Fibroblast of pulmonary artery (primary cell): Measurements from ENCODE around the gene PPTC7.

Experiments used
- DNase-seq: peaks from one replicate; pipeline ENCODE4 v3.0.0-alpha.2; 2010; ENCODE audit warnings: low read depth
- H3K4me3 ChIP-seq: replicated peaks from 2 replicates; pipeline ENCODE4 v1.5.1; 2011; ENCODE audit warnings: low read depth, mild to moderate bottlenecking, control low read depth, low read length, moderate library complexity
- CTCF ChIP-seq: IDR thresholded peaks from 2 replicates; pipeline ENCODE4 v1.5.1; 2011; ENCODE audit warnings: mild to moderate bottlenecking, control low read depth, low read length, inconsistent platforms; ENCODE audit errors: missing control alignments

PPTC7 gene

DNA sequence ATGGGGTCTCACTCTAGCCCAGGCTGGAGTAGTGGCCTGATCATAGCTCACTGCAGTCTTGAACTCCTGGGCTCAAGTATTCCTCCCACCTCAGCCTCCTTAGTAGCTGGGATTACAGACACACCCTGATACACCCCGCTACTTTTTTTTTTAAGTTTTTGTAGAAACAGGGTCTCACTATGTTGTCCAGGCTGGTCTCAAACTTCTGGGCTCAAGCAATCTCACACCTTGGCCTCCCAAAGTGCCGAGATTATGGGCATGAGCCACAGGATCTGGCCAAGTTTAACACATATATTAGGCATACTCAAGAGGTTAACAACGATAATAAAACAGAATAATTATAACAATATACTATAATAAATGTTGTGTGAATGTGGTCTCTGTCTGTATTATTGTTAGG, 25.8 kb downstream of the PPTC7 start:
- DNase-seq = no peak
- H3K4me3 ChIP-seq = no peak overlapping the region
- no peak for TF ChIP-seq CTCF

DNA sequence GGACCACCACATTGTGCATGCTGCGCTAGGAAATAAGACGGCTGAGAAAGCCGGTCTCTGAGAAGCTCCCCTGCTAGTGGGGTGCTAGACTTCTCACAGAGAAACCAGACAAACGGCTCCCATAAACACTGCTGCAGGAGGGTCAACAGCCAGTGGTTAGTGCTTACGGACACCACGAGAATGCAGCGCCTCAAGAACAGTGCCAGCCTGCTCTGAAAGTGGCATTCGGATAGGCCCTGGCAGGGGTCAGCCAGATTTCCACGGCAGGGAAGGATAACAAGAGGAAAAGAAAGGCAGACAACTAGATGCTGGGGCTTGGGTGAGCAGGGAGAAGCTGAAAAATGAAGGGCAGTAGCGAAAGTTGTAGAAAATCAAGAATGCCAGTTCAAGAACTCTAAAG, 26.4 kb downstream of the PPTC7 start:
- no peak overlapping the region for H3K4me3 ChIP-seq
- no peak for DNase-seq
- no peak for TF ChIP-seq CTCF

DNA sequence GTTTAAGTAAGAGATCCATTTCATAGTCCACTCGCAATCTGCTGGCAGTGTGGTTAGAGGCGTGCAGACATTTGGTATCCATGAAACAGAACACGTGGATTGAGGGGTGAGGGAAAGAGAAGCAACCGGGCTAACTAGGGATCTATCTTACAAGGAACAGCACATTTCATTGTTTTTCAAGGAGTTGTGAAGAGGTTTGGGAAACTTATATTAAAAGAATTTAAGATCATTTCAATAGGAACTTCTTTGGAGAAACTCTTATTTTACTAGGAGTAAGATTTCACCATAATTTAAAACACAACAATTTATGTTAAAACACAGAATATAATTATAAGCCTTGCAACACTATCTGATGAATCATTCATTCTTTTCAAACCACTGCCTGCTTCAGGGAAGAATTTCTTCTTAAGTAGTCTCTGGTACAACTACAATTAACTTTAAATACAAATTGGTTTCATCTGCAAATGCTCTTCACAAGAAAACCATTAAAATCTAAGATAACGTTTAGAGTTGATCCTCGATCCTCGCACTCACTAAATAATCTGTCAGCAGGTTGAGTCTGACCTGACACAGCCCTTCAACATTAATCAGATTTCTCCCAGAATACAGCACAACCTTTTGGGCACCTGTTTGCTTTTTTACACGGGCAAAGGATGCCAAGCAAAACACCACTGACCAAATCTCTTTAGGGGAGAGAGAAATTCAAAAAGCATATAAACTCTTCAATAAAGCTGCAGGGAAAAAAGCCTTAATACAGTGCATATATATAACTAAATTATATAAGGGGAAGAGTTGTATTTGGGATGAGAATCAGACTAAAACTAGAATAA, 27.3 kb downstream of the PPTC7 start:
- DNase-seq = peak; percentile 54
- H3K4me3 ChIP-seq = no peak overlapping the region
- TF ChIP-seq CTCF = no peak

DNA sequence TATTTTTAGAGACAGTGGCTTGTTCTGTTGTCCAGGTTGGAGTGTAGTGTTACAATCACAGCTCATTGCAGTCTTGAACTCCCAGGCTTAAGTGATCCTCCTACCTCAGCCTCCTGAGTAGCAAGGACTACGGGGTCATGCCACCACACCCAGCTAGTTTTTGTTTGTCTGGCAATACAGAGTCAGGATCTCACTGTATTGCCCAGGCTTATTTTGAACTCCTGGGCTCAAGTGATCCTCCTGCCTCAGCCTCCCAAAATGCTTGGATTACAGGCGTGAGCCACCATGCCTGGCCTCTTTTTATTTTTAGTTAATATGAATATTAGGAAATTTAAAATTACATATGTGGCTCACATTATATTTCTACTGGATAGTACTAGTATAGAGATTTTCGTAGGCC, 28.9 kb downstream of the PPTC7 start:
- no peak for DNase-seq
- no peak for TF ChIP-seq CTCF
- H3K4me3 ChIP-seq = no peak overlapping the region

GRCh38 chr12:110550981-110551380, 32.1 kb downstream of the PPTC7 start:
- DNase-seq = no peak
- no peak for TF ChIP-seq CTCF
- H3K4me3 ChIP-seq = no peak overlapping the region

DNA sequence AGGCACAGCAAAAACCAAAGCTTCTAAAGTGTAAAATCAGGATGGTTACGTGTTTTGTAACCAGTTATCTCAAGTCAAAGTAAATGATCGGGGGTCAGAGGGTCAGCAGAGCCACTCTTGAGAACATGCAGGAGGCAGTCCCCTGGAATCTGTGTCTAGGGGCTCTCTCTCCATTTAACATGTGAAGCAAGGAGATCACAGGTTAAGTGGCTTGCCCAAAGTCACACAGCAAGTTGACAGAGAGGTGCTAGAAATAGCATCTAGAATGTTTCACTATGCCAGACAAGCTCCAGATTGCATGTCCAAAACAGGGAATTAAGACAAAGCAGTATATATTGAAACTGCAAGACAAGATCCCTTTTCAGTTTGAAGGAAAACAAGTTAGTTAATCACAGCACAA, 33.4 kb downstream of the PPTC7 start:
- no peak for DNase-seq
- no peak for TF ChIP-seq CTCF
- no peak overlapping the region for H3K4me3 ChIP-seq

DNA sequence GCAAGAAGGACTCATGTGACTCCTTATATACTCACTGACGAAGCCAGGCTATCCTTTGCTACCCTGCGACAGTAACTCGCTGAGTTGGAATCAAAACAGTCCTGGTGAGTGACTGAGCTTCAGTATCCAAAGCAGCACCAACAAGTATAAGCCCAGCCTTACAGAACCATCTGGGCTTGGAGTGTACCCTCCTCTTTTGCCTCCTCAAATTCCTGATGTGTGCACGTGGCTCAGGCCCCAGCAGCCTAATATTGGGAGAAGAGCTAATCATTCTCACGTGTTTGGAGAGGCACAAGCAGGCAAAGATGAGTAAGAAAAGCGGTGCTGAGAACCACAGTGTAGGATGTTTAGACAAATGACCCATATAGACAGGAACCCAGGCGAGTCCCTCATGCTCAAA, 34.4 kb downstream of the PPTC7 start:
- DNase-seq = no peak
- TF ChIP-seq CTCF = no peak
- H3K4me3 ChIP-seq = no peak overlapping the region
